ENCODE data around the gene LAMA5.

DNA sequence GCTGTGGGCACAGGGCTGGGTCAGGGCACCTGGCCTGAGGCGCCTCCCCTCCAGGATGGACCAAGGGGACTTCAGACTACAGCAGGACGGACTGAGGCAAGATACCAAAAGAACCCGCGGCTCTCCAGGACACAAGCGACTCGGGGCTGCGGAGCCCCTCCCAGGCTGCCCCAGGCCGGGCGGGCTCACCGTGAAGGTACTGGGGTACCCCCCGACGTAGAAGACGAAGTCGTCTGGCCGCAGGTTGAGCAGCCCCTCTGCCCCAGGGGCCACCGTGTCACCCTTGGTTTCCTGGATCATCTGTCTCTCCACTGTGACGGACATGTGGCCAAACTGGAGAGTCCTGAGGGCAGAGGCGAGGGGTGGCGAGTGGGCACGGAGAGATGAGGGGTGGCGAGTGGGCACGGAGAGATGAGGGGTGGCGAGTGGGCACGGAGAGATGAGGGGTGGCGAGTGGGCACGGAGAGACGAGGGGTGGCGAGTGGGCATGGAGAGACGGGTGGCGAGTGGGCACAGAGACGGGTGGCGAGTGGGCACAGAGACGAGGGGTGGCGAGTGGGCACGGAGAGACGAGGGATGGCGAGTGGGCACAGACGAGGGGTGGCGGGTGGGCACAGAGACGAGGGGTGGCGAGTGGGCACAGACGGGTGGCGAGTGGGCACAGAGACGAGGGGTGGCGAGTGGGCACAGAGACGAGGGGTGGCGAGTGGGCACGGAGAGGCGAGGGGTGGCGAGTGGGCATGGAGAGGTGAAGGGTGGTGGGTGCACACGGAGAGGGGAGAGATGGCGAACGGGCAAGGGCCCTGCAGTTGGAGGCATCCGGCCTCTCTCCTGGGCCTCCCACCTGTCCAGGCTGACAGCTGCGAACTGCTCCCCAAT is 53.4 kb downstream of the LAMA5 start:
- no peak for TF ChIP-seq EZH2phosphoT487 (IDR thresholded peaks at IDR 0.05; ENCODE audit: low read depth, severe bottlenecking, unreplicated experiment)
- TF ChIP-seq CTCF (IDR thresholded peaks at IDR 0.05; ENCODE audit: poor library complexity): no peak
